ENCODE measurements around the gene CD320.
"Not testable (repeated sequence)": the region's sequence is repeated elsewhere in the genome, so short reads cannot be mapped to it uniquely, and the experiment has no call there.

The CD320 gene

GRCh38 chr19:8343483-8343844, 35.3 kb upstream of the CD320 start:
- H3K4me3 ChIP-seq (ENCODE audit: low read depth, low read length) = no peak overlapping the region
- TF ChIP-seq CTCF (IDR thresholded peaks at IDR 0.05; ENCODE audit: low read depth, low read length) = no peak
- TF ChIP-seq POLR2A (IDR thresholded peaks at IDR 0.05; ENCODE audit: extremely low read depth, insufficient read length) = no peak
- TF ChIP-seq MAX (IDR thresholded peaks at IDR 0.05; ENCODE audit: low read depth, low read length) = no peak
- TF ChIP-seq MYC (IDR thresholded peaks at IDR 0.05; ENCODE audit: low read depth, low read length) = no peak
- DNase-seq (ENCODE audit: low read depth) = no peak

- peak; percentile 96 for DNase-seq (ENCODE audit: low read depth)
- TF ChIP-seq MAX (IDR thresholded peaks at IDR 0.05; ENCODE audit: low read depth, low read length) (no peak), CTCF (IDR thresholded peaks at IDR 0.05; ENCODE audit: low read depth, low read length) (no peak), POLR2A (IDR thresholded peaks at IDR 0.05; ENCODE audit: extremely low read depth, insufficient read length) (no peak), MYC (IDR thresholded peaks at IDR 0.05; ENCODE audit: low read depth, low read length) (no peak)
- H3K4me3 ChIP-seq (ENCODE audit: low read depth, low read length) = no peak within 1 kb of the TSS
These were observed 34.7 kb upstream of the CD320 start, which contains the start of gene KANK3 for GRCh38 chr19:8342684-8343482. KANK3 (minus strand) TSS chr19:8343262; CDS start chr19:8337828, 5,434 bp downstream.

- H3K4me3 ChIP-seq (ENCODE audit: low read depth, low read length) = no peak overlapping the region
- no peak for DNase-seq (ENCODE audit: low read depth)
- no peak for TF ChIP-seq POLR2A (IDR thresholded peaks at IDR 0.05; ENCODE audit: extremely low read depth, insufficient read length)
- TF ChIP-seq CTCF (IDR thresholded peaks at IDR 0.05; ENCODE audit: low read depth, low read length) = no peak
- TF ChIP-seq MAX (IDR thresholded peaks at IDR 0.05; ENCODE audit: low read depth, low read length) = no peak
- no peak for TF ChIP-seq MYC (IDR thresholded peaks at IDR 0.05; ENCODE audit: low read depth, low read length)
These were observed 34.1 kb upstream of the CD320 start for GRCh38 chr19:8342316-8342683.

GRCh38 chr19:8341504-8341903, 33.3 kb upstream of the CD320 start:
- not testable (repeated sequence) for H3K4me3 ChIP-seq (ENCODE audit: low read depth, low read length); DNase-seq (ENCODE audit: low read depth)

- TF ChIP-seq CTCF (IDR thresholded peaks at IDR 0.05; ENCODE audit: low read depth, low read length) (peak; percentile 30), POLR2A (IDR thresholded peaks at IDR 0.05; ENCODE audit: extremely low read depth, insufficient read length) (no peak), MAX (IDR thresholded peaks at IDR 0.05; ENCODE audit: low read depth, low read length) (no peak)
These were observed 32.4 kb upstream of the CD320 start for GRCh38 chr19:8340341-8341096.

GRCh38 chr19:8338835-8339234, 30.7 kb upstream of the CD320 start:
- TF ChIP-seq MAX (IDR thresholded peaks at IDR 0.05; ENCODE audit: low read depth, low read length) (no peak), POLR2A (IDR thresholded peaks at IDR 0.05; ENCODE audit: extremely low read depth, insufficient read length) (no peak), CTCF (IDR thresholded peaks at IDR 0.05; ENCODE audit: low read depth, low read length) (no peak), MYC (IDR thresholded peaks at IDR 0.05; ENCODE audit: low read depth, low read length) (no peak)
- H3K4me3 ChIP-seq (ENCODE audit: low read depth, low read length) = no peak overlapping the region

More at GRCh38 chr19:8340341-8341096, 32.4 kb upstream of the CD320 start:
- DNase-seq (ENCODE audit: low read depth) = no peak
- H3K4me3 ChIP-seq (ENCODE audit: low read depth, low read length) = no peak overlapping the region

More at GRCh38 chr19:8338835-8339234, 30.7 kb upstream of the CD320 start:
- no peak for DNase-seq (ENCODE audit: low read depth)
